ENCODE results near the gene PRSS38. TPM values are rescaled to one million over a fixed set of nuclear protein-coding genes. Genes with fewer than 3 reads are reported as not detected.

The PRSS38 gene
- total and polyA plus RNA-seq, 2 experiments from 2014 or later = not detected

DNA sequence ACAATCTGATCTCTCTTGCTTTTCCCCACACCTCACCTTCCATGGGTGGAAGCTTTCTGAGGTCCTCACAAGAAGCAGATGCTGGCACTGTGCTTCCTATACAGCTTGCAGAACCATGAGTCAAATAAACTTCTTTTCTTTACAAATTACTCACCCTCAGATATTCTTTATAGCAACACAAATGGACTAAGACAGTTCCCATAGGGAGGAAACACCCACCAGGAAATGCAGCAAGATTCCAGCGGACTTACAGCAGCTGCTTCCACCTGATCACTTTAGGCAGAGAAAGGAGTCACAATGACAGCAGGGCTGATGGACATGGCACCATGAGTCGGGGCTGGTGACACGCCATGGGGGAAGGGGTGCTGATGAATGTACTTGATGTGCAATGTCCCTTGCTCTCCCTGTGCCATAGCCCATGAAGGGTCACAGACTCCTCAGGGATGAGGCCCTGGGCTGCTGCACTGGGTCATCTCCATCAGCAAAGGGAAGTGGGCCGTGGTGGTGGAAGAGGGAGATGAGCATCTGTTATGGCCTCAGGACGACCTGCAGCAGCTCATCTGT lies 53.9 kb downstream of the PRSS38 start:
- H3K9me2 ChIP-seq (ENCODE audit: insufficient read depth) = no peaks in the 10 kb centered on the region
- no peaks in the 10 kb centered on the region for H3F3A ChIP-seq (replicated peaks; ENCODE audit: low read depth)
- H3K4me3 ChIP-seq = no peak overlapping the region
- Mint-ChIP-seq H3K4me3 (no peak overlapping the region), H3K4me1 (no peaks in the 10 kb centered on the region; the same call in 2 of the 3 replicates), H3K27ac (no peak overlapping the region), H3K27me3 (ENCODE audit: insufficient read depth, low read depth, poor library complexity) (peaks cover 2% of the 10 kb centered on the region), H3K9me3 (peaks cover 26% of the 10 kb centered on the region; the same call in 2 of the 3 replicates), H3K36me3 (ENCODE audit: low read depth) (no peaks in the 10 kb centered on the region)
- no peak for ATAC-seq
- no peak overlapping the region for H3K4me2 ChIP-seq
- H2AFZ ChIP-seq = no peak overlapping the region
- H3K36me3 ChIP-seq (ENCODE audit: insufficient read depth) = no peaks in the 10 kb centered on the region
- no peak for DNase-seq (ENCODE audit: low spot score)
- no peak overlapping the region for H3K27ac ChIP-seq (ENCODE audit: low read depth)
- H3K79me2 ChIP-seq (replicated peaks; ENCODE audit: insufficient read depth) = no peaks in the 10 kb centered on the region
- H4K20me1 ChIP-seq (replicated peaks; ENCODE audit: insufficient read depth) = no peaks in the 10 kb centered on the region
- H3K4me1 ChIP-seq (ENCODE audit: insufficient read depth) = no peaks in the 10 kb centered on the region
- no peaks in the 10 kb centered on the region for H3K27me3 ChIP-seq (ENCODE audit: insufficient read depth)
- TF ChIP-seq EZH2 (IDR thresholded peaks at IDR 0.05; ENCODE audit: low read depth, unreplicated experiment) (no peak), POLR2AphosphoS5 (IDR thresholded peaks at IDR 0.05; ENCODE audit: low read depth) (no peak), NANOG (IDR thresholded peaks at IDR 0.05; ENCODE audit: borderline replicate concordance) (no peak), EZH2phosphoT487 (IDR thresholded peaks at IDR 0.05; ENCODE audit: unreplicated experiment) (no peak), STAT1 (IDR thresholded peaks at IDR 0.05; ENCODE audit: unreplicated experiment) (no peak), ZNF331 (CRISPR knock-in tag; IDR thresholded peaks at IDR 0.05; ENCODE audit: low read depth) (no peak), ZNF114 (CRISPR knock-in tag; IDR thresholded peaks at IDR 0.05) (no peak), CREB1 (CRISPR knock-in tag; IDR thresholded peaks at IDR 0.05; ENCODE audit: low read depth) (no peak), JUNB (IDR thresholded peaks at IDR 0.05; ENCODE audit: unreplicated experiment) (no peak)
- TF ChIP-seq, protein P1, sequence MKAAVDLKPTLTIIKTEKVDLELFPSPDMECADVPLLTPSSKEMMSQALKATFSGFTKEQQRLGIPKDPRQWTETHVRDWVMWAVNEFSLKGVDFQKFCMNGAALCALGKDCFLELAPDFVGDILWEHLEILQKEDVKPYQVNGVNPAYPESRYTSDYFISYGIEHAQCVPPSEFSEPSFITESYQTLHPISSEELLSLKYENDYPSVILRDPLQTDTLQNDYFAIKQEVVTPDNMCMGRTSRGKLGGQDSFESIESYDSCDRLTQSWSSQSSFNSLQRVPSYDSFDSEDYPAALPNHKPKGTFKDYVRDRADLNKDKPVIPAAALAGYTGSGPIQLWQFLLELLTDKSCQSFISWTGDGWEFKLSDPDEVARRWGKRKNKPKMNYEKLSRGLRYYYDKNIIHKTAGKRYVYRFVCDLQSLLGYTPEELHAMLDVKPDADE (IDR thresholded peaks at IDR 0.05) = no peak
- TF ChIP-seq, protein P2, sequence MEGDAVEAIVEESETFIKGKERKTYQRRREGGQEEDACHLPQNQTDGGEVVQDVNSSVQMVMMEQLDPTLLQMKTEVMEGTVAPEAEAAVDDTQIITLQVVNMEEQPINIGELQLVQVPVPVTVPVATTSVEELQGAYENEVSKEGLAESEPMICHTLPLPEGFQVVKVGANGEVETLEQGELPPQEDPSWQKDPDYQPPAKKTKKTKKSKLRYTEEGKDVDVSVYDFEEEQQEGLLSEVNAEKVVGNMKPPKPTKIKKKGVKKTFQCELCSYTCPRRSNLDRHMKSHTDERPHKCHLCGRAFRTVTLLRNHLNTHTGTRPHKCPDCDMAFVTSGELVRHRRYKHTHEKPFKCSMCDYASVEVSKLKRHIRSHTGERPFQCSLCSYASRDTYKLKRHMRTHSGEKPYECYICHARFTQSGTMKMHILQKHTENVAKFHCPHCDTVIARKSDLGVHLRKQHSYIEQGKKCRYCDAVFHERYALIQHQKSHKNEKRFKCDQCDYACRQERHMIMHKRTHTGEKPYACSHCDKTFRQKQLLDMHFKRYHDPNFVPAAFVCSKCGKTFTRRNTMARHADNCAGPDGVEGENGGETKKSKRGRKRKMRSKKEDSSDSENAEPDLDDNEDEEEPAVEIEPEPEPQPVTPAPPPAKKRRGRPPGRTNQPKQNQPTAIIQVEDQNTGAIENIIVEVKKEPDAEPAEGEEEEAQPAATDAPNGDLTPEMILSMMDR (conservative IDR thresholded peaks at IDR 0.05; ENCODE audit: low read depth in 2 of 2) = no peak
- TF ChIP-seq, protein P3, sequence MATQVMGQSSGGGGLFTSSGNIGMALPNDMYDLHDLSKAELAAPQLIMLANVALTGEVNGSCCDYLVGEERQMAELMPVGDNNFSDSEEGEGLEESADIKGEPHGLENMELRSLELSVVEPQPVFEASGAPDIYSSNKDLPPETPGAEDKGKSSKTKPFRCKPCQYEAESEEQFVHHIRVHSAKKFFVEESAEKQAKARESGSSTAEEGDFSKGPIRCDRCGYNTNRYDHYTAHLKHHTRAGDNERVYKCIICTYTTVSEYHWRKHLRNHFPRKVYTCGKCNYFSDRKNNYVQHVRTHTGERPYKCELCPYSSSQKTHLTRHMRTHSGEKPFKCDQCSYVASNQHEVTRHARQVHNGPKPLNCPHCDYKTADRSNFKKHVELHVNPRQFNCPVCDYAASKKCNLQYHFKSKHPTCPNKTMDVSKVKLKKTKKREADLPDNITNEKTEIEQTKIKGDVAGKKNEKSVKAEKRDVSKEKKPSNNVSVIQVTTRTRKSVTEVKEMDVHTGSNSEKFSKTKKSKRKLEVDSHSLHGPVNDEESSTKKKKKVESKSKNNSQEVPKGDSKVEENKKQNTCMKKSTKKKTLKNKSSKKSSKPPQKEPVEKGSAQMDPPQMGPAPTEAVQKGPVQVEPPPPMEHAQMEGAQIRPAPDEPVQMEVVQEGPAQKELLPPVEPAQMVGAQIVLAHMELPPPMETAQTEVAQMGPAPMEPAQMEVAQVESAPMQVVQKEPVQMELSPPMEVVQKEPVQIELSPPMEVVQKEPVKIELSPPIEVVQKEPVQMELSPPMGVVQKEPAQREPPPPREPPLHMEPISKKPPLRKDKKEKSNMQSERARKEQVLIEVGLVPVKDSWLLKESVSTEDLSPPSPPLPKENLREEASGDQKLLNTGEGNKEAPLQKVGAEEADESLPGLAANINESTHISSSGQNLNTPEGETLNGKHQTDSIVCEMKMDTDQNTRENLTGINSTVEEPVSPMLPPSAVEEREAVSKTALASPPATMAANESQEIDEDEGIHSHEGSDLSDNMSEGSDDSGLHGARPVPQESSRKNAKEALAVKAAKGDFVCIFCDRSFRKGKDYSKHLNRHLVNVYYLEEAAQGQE (IDR thresholded peaks at IDR 0.05; ENCODE audit: unreplicated experiment) = no peak
- TF ChIP-seq, protein P4, sequence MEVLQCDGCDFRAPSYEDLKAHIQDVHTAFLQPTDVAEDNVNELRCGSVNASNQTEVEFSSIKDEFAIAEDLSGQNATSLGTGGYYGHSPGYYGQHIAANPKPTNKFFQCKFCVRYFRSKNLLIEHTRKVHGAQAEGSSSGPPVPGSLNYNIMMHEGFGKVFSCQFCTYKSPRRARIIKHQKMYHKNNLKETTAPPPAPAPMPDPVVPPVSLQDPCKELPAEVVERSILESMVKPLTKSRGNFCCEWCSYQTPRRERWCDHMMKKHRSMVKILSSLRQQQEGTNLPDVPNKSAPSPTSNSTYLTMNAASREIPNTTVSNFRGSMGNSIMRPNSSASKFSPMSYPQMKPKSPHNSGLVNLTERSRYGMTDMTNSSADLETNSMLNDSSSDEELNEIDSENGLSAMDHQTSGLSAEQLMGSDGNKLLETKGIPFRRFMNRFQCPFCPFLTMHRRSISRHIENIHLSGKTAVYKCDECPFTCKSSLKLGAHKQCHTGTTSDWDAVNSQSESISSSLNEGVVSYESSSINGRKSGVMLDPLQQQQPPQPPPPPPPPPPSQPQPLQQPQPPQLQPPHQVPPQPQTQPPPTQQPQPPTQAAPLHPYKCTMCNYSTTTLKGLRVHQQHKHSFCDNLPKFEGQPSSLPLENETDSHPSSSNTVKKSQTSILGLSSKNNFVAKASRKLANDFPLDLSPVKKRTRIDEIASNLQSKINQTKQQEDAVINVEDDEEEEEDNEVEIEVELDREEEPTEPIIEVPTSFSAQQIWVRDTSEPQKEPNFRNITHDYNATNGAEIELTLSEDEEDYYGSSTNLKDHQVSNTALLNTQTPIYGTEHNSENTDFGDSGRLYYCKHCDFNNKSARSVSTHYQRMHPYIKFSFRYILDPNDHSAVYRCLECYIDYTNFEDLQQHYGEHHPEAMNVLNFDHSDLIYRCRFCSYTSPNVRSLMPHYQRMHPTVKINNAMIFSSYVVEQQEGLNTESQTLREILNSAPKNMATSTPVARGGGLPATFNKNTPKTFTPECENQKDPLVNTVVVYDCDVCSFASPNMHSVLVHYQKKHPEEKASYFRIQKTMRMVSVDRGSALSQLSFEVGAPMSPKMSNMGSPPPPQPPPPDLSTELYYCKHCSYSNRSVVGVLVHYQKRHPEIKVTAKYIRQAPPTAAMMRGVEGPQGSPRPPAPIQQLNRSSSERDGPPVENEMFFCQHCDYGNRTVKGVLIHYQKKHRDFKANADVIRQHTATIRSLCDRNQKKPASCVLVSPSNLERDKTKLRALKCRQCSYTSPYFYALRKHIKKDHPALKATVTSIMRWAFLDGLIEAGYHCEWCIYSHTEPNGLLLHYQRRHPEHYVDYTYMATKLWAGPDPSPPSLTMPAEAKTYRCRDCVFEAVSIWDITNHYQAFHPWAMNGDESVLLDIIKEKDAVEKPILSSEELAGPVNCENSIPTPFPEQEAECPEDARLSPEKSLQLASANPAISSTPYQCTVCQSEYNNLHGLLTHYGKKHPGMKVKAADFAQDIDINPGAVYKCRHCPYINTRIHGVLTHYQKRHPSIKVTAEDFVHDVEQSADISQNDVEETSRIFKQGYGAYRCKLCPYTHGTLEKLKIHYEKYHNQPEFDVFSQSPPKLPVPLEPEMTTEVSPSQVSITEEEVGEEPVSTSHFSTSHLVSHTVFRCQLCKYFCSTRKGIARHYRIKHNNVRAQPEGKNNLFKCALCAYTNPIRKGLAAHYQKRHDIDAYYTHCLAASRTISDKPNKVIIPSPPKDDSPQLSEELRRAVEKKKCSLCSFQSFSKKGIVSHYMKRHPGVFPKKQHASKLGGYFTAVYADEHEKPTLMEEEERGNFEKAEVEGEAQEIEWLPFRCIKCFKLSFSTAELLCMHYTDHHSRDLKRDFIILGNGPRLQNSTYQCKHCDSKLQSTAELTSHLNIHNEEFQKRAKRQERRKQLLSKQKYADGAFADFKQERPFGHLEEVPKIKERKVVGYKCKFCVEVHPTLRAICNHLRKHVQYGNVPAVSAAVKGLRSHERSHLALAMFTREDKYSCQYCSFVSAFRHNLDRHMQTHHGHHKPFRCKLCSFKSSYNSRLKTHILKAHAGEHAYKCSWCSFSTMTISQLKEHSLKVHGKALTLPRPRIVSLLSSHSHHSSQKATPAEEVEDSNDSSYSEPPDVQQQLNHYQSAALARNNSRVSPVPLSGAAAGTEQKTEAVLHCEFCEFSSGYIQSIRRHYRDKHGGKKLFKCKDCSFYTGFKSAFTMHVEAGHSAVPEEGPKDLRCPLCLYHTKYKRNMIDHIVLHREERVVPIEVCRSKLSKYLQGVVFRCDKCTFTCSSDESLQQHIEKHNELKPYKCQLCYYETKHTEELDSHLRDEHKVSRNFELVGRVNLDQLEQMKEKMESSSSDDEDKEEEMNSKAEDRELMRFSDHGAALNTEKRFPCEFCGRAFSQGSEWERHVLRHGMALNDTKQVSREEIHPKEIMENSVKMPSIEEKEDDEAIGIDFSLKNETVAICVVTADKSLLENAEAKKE (CRISPR knock-in tag; IDR thresholded peaks at IDR 0.05) = no peak
